GM12874 (cell line): ENCODE data around the gene ALCAM.

Experiments
- TF ChIP-seq, protein P1 (sequence below): IDR thresholded peaks from 2 replicates; pipeline ENCODE4 v1.5.1; 2011; ENCODE audit warnings: low read depth, mild to moderate bottlenecking, control low read depth, low read length, moderate library complexity; ENCODE audit not compliant: insufficient read depth

The ALCAM gene

DNA sequence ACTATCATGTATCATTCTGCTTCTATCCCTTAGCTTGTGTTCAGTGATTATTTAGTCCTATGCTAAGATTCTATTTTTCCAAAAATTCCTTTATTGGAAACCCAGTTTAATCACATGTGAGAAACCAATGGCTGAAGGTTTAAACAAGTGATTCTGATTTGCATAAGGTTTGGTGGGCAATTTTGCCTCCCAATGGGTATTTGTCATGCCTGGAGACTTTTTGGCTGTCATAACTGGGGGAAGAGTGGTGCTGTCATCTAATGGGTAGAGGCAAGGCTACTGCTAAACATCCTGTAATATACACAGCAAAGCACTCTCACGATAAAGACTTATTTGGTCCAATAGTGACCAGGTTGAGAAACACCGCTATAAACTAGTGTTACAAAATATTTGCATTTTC lies 148.7 kb downstream of the ALCAM start:
- TF ChIP-seq, protein P1, sequence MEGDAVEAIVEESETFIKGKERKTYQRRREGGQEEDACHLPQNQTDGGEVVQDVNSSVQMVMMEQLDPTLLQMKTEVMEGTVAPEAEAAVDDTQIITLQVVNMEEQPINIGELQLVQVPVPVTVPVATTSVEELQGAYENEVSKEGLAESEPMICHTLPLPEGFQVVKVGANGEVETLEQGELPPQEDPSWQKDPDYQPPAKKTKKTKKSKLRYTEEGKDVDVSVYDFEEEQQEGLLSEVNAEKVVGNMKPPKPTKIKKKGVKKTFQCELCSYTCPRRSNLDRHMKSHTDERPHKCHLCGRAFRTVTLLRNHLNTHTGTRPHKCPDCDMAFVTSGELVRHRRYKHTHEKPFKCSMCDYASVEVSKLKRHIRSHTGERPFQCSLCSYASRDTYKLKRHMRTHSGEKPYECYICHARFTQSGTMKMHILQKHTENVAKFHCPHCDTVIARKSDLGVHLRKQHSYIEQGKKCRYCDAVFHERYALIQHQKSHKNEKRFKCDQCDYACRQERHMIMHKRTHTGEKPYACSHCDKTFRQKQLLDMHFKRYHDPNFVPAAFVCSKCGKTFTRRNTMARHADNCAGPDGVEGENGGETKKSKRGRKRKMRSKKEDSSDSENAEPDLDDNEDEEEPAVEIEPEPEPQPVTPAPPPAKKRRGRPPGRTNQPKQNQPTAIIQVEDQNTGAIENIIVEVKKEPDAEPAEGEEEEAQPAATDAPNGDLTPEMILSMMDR: no peak

DNA sequence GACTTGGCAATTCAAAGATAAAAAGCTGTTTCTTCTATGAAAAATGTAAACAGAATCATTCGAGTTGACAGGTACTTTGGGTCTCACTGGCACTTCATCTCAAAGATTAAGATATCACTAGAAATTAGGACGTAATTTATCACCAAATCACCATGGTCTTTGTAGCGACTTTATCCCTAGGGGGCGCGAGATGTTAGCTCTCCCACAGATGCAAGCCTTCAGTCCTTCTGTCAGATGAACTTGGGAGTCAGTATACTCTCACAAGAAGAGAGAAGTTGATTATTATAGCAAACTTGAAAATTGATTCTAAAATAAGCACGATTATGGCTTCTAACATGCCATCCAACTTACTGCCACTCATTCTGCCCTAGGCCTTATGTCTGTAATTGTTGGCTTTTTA lies 150.3 kb downstream of the ALCAM start:
- TF ChIP-seq, protein P1: no peak

DNA sequence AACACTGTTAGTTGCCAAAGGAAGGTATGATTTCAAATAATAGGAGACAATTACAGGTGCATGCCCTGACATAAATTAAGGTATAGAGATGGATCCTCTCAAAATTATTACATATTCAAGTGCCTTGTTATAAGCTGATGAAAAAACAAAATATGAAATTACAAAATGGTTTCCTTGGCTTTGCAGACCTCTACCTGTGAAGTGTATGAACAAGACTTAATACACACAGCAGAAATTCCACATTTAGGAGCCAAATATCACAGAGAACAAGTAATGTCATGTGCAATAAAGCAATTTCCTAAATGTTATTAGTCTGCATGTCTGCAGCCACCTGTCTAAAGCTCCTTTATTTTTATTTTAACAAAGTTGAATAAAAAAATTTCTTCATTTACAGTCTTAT lies 151.5 kb downstream of the ALCAM start:
- TF ChIP-seq, protein P1: no peak

DNA sequence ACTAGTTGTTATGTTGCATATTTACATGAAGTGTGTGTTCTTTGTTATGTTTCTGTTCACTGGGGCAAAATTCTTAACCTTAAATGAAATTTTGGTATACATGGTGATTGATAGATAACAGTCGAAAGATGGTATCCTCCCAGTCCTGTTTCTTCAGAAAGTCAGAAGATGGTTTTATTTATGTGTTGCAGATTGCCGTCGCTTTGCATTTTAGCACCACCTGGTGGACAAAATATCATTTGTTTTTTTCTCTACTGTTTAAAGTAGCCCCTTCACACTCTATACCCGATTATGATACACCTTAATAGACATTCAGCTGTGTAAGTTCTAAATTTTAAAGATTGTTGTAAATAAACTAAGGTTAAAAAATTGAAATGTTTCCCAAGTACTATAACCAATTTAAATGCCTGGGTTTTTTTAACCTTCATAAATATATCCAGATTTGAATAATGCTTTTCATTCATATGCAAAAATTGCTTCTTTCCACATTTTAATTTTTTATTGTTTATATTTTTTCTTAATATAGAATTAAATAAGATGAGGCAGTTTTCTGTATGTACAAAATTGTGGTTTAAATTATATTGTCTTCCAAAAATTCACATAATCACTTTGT lies 152.2 kb downstream of the ALCAM start:
- TF ChIP-seq, protein P1: peak; percentile 32; the same call in 1 of the 2 replicates

DNA sequence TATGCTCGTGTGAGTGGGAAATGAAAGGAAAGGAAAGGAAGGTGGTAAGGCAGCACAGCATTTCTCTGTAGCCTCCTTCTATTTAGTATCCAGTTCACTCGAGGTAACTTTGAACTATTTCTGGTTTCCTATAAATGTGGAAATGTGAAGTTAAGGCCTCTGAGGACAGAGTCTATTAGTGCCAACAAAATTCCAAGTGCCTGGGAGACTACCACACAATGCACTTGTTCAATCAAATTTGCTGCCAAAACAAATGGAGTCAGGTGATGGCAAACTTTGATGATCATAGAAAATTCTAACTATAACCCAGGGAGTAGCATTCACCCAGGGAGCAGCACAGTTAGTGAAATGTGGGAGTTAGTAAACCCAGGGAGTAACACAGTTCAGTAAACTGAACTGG lies 155.1 kb downstream of the ALCAM start:
- TF ChIP-seq, protein P1: no peak

DNA sequence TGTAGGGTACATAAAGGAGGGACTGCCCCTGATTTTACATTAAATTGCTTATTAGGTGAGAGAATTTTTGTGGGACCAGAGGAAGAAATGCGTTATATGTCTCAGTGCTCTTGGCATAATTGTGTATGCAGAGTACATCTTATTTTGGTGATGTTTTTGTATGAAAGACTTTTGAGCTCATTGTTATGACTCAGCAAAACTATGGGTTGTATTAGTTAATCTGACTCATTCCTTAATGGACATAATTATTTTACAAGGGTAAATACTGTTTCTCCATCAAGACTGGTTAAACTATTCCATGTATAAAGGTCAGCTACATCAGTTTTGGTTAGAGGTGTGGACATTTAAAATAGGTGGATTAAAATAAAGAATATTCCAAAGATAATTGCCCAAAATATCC lies 156.8 kb downstream of the ALCAM start:
- TF ChIP-seq, protein P1: no peak

DNA sequence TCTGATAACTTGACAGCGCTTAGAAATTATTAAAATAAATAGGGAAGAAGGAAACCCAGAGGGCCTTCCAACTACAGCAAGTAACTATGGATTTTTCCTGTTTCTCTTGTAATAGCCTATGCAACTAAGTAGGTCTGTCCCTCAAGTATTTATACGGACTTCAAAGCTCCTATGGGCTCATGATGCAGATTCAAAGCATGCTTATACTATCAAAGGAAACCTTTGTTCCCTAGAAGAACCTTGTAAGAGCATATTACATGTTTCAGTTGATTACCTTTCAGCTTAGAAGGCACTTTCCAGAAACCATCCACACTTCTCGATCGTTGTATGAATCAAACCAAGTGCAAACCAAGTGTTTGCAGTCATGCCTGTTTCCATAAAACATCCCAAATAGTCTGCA lies 158.8 kb downstream of the ALCAM start:
- TF ChIP-seq, protein P1: no peak
